NCI-H345 (cell line): Measurements from ENCODE around the gene TPBG.
A peak's percentile ranks its signal among the peaks of the same experiment; 100 is the strongest.
"Not testable (repeated sequence)": the region's sequence is repeated elsewhere in the genome, so short reads cannot be mapped to it uniquely, and the experiment has no call there.

Experiments used
- DNase-seq: peaks from one replicate; lab custom pipeline; 2025; lab: John Stamatoyannopoulos, UW

TPBG gene

DNA sequence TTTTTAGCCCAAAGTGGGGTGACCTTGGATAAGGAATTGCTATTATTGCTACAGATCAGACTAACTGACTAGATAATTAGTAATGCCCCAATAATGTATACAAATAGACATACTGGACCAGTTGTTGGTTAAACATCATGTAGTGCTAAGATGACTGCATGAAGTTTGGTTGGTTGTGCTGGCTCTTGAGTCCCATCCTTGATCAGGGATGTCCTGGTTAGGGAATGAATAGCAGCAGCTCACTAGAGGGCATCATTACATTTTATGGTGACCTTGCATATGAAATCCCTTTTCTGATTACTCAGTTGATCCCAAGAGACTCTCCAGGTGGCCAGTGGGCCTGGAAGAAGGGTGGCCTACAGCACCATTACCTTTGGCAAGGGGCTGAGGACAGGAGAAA is 10.9 kb downstream of the TPBG start:
- no peak for DNase-seq

DNA sequence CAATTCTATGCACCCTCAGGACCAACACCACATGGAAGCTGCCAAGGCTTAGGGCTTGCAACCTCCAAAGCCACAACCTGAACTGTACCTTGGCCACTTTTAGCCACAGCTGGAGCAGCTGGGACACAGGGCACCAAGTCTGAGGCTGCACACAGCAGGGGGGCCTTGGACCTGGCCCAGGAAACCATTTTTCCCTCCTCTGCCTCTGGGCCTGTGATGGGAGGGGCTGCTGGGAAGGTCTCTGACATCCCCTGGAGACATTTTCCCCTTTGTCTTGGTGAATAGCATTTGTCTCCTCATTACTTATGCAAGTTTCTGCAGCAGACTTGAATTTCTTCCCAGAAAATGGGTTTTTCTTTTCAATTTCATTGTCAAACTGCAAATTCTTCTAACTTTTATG is 13.0 kb downstream of the TPBG start:
- DNase-seq: no peak

DNA sequence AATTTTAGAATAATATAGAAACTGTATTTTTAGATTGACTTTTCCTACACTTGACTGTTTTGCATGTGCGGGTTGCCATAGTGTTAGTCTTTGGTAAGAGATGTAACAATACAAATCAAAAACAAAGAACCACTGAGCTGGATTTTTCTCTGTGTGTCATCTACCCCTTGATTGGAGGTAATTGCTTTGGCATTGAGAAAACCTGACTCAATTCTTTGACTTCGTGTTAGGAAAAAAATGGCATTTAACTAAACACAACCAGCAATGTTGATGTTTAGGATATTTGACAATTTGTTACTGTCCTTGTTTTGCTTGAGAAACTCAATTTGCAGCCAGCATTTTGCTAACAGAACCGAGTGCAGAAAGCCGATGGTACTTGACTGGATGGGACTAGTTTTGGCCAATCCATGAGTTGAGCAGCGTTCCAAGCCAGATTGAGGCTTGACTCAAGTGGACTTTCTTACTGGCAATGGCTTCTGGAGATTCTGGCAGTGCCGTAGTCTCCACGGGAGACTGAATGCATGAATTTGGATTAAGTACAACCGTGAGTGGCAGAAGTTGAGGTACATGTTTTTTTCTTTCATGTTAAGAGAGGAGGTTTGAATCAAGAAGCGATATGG is 17.1 kb downstream of the TPBG start:
- DNase-seq: no peak

DNA sequence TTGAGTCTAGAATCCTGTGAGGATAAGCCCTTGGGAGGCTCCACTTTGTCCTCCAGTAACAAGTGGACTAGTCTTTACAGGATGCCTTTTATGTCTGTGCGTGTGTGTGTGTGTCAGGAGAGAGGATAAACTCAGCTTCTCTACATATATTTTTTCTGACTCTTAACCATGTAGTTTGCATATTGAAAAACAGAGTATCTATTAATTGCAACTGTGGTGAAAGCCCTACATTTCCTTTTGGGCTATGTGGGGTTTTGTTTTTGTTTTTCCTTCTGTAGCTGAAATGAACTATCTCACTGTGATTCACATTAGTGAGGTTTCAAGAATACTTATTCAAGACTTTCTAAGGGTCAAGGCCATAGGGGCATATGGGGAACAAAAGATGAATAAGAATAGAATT is 17.7 kb downstream of the TPBG start:
- DNase-seq: no peak

DNA sequence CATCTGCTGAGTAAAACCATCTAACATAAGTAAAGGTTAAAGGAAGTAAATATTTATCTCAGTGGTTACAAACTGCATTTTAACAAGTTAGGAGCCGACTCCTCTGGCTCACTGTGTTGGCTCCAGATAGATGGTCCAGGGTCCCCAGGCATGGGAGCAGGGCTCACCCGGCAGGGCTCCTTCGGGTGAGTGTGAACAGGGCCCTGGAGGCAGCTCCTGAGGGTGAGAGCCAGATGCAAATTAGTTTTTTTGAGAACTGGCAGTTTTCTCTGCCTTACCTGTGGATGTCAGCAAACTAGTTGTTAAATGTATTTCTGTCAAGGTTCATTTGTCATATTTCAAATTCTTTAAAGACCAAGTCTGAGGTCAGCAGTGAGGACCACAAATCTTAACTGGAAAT is 21.5 kb downstream of the TPBG start:
- peak; percentile 26 for DNase-seq

DNA sequence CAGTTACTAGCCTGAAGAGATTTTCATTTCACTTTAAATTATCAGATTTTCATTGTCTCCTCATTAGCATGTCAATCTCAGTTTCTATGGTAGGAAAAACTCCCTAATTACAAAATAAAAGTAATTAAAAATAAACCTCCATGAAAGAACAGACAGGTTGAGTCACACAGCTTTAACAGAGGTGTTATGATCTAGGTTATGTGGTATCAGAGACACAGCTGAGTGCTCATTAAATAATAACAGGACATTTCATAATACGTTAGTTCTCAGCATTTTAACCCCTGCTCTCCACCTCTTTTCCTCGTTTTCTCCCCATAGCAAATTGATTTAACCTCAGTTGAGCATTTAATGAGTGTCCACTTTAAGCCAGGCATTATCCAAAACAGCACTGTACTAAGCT is 21.9 kb downstream of the TPBG start:
- DNase-seq: no peak

DNA sequence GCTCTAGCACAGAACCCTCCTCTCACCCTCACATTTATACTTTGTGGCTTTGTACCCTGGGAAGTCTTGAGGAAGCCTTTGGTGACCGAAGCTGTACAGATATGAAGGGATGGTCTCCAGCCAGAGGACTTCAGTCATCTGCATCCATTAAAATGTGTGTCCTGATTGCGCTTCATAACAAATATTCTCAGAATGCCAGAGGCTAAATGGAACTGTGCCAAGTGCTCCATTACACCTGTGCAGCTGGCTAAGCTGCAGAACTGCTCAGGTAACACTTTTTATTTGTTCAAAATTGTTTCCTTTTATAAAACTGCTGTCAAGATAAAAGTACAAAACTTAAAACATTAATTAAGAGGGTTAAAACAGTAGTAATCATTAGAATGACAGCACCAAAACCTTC is 22.3 kb downstream of the TPBG start:
- DNase-seq: peak; percentile 92

DNA sequence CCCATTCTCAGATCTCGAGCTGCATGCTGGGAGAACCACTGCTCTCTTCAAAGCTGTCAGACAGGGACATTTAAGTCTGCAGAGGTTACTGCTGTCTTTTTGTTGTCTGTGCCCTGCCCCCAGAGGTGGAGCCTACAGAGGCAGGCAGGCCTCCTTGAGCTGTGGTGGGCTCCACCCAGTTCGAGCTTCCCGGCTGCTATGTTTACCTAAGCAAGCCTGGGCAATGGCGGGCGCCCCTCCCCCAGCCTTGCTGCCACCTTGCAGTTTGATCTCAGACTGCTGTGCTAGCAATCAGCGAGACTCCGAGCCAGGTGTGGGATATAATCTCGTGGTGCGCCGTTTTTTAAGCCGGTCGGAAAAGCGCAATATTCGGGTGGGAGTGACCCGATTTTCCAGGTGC is 31.2 kb downstream of the TPBG start:
- DNase-seq: not testable (repeated sequence)

DNA sequence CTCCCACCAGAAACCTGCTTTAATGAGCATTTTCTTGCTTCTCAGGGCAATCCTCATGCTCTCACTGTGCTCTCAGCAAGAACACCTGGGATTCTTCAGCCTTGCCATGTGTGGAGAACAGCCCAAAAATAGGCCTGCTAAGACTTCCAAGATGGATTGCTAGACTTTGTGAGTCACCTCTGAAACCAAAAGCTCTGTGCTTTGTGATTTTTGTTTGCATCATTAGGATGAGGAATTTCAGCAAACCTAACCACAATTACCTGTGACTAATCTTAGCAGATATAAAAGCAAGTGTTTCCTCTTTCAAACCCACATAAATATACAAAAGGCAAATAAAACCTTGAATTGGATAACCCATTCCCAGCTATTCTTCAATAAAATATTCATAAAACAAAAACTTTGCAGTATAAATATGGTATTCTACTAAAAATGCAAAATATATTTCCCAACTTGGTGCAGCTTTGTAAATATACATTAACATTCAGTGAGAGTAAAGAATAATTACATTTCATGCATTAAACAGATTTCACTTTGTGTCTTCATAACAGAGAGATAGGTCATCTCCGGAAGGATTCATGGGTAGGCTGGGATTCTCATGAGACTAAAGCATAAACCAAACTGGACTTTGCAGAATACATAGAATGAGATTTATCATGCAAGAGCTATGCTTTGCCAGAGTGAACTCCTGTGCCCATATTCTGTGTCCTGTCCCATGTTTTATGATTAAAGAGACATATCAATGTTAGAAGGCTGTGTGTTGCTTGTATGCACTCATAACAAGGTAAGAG is 33.5 kb downstream of the TPBG start:
- DNase-seq: no peak

DNA sequence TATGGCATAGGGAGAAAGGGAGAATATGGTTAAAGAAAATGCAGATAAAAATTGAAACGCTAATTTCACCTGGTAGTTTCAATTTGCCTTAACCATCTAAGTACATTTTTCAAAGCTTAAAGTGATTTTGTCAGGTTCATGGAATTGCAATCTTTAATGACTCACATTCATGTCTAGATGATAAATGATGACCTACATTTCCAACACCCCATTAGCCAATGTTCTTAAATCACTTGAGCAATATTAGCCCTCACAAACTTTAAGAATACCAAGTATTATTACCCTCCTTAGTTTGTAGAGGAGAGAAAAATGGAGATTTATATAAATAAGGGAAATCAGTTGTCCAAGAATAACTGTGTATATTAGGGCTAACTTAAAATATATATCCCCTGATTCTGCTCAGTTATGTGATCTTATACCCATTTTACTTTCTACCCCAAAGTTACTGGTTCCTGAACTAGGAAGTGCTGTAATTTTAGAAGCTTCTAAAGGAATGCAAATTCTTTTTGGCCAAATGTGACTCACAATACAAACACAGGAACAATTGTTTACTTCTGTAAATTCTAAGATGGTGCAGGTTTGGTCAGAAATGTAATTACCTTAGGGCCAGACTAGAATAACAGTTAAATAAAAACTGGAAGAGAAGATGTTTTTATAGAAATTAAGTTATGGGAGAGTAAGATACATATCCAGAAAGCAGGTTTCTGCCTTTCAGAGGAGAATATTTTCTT is 34.5 kb downstream of the TPBG start:
- DNase-seq: no peak

DNA sequence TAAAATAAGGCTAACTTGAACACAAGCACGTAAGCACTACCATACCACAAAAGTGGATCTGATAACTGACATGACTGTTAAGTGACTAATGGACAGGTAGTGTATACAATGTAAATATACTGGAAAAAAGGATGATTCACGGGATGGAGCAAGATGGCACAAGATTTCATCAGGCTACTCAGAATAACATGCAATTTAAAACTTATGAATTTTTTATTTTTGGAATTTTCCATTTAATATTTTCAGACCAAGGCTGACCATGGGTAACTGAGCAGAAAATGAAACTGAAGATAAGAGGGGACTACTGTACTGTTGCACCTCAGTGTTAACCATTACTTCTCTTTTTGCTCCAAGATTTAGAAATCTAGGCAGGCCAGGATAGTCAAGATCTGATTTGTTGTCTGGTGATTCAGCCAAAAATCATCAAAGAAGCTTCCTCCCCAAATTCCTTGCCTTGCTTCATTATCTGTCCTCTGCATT is 45.4 kb downstream of the TPBG start:
- no peak for DNase-seq

DNA sequence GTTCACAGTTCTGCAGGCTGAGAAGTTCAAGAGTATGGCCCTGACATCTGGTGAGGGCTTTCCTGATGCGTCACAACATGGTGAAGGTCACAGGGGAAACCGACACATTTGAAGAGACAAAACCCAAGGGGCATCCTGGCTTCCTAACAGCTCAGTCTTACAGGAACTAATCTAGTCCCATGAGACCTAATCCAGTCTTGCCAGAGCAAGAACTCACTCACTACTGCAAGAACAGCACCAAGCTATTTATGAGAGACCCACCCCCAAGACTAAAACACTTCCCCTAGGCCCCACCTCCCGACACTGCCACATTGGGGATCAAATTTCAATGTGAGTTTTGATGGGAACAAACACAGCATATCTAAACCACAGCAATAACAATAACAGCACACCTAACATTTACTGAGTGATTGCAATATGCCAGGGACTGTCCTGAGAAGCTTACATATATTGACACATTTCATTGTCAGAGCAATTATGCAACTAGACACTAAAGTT is 46.6 kb downstream of the TPBG start:
- no peak for DNase-seq

DNA sequence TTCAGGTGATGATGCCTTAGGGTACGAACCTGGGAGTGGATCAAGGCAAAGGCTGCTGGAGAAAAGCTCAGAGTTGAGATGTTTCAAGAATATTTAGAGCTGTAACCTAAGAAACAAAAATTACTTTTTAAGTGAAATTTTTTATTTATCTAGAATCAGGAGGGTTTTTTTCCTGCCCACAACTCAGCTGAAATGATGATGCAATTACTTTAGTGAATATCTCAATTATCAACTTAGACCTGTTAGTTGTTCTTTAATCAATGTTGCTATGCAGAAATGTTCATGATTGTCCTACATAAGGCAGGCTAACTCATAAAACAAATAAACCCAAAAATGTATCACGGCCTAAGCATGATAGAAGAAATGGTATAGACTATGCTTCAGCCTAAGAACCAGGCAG is 50.3 kb downstream of the TPBG start:
- no peak for DNase-seq

DNA sequence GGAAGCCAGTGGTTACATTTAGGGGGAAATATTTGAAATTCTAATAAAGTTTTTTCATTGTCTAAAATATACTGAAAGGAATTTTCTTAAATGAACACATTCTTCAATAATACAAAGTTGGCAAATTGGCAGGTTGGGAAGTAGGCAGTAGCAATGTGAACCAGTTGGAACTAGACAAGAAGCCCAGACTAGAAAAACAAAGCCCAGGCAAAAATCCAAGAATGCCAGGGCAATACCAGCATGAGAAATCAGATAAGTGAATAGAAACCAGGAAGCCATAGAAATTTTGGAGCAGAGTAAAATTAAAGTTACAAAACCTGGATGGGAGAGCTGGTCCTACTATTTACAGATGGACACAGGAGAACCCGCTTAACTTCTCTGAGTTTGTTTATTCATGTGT is 52.2 kb downstream of the TPBG start:
- no peak for DNase-seq

DNA sequence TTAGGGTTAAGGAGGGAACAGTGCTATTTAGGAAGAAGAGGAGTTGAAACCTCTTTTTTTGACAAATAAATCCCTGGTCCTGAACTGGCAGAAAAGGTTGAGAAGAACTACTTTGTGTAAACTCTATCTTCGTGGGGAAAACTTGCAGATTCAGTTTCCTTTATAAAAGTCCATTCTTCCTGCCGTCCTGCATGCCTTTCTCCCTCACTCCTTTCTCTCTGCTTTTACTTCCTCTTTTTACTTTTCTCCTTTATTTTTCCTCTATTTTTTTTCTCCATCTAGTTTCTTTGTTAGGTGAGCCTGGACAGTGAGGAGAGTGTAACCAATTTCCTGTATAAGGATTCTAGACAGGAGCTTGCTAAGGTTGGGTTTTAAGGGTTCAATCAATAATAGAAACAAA is 52.7 kb downstream of the TPBG start:
- no peak for DNase-seq
